OCI-LY1 (cell line): ENCODE measurements around the gene COPB1.

Experiments used
- EZH2 ChIP-seq: fragments of 200-600 bp; sonication (generic), shearing (Covaris generic); IDR thresholded peaks from 2 replicates; pipeline ENCODE4 v1.8.0; 2017; ENCODE audit warnings: borderline replicate concordance, mixed run types, mild to moderate bottlenecking, antibody characterized with exemption, low read length, moderate library complexity, mixed read lengths
- TF ChIP-seq, protein P1 (sequence below): fragments of 200-600 bp; sonication (generic), shearing (Covaris generic); IDR thresholded peaks from 2 replicates; pipeline ENCODE4 v1.5.1; 2017; ENCODE audit warnings: mild to moderate bottlenecking, antibody characterized with exemption, low read length, moderate library complexity, mixed read lengths

DNA sequence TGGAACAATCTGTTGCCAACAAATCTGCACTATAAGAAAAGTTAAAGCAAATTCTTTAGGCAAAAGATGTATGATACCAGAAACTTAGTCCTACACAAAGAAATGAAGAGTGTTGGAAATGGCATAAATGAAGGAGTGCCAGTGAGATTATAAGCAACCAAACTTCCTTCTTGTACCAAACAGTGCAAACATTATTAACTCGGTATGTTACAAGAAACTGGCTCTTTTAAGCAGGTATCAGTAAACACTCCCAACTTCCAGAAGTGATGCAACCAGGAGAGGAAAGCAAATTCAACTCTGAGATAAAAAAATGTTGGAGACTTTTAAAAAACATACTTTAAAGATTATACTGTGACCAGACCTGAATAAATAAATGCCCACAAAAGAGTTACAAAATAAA lies 28.5 kb downstream of the COPB1 start:
- TF ChIP-seq, protein P1, sequence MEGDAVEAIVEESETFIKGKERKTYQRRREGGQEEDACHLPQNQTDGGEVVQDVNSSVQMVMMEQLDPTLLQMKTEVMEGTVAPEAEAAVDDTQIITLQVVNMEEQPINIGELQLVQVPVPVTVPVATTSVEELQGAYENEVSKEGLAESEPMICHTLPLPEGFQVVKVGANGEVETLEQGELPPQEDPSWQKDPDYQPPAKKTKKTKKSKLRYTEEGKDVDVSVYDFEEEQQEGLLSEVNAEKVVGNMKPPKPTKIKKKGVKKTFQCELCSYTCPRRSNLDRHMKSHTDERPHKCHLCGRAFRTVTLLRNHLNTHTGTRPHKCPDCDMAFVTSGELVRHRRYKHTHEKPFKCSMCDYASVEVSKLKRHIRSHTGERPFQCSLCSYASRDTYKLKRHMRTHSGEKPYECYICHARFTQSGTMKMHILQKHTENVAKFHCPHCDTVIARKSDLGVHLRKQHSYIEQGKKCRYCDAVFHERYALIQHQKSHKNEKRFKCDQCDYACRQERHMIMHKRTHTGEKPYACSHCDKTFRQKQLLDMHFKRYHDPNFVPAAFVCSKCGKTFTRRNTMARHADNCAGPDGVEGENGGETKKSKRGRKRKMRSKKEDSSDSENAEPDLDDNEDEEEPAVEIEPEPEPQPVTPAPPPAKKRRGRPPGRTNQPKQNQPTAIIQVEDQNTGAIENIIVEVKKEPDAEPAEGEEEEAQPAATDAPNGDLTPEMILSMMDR, result no peak
- TF ChIP-seq EZH2, result no peak
